ENCODE measurements around the gene PGM1. TPM values are rescaled to one million over a fixed set of nuclear protein-coding genes. Genes with fewer than 3 reads are reported as not detected.

Gene PGM1
- total and polyA plus RNA-seq, 9 of the 15 experiments (the other 6 are each of a cell fraction or from before 2014, with no cell fraction given) = 0.03 to 0.31 (median 0.09) TPM; not detected in 5

- TF ChIP-seq ZNF592 (IDR thresholded peaks at IDR 0.05) (no peak), CEBPG (CRISPR knock-in tag; IDR thresholded peaks at IDR 0.05) (peak; percentile 71; the same call in 1 of the 2 replicates), CEBPG (tag; conservative IDR thresholded peaks at IDR 0.05 in 1 of 2, IDR thresholded peaks at IDR 0.05 in 1 of 2) (peak; percentile 27 to 66; a peak in 3 of 4 replicates), ZBED1 (IDR thresholded peaks at IDR 0.05) (no peak), JUN (IDR thresholded peaks at IDR 0.05; ENCODE audit: borderline replicate concordance, low read depth, low read length) (no peak), JUN (CRISPR knock-in tag; IDR thresholded peaks at IDR 0.05; ENCODE audit: borderline replicate concordance) (no peak), EP300 (IDR thresholded peaks at IDR 0.05; ENCODE audit: low read length) (peak; percentile 65), ZNF431 (CRISPR knock-in tag; IDR thresholded peaks at IDR 0.05) (no peak), POLR2H (tag; IDR thresholded peaks at IDR 0.05; ENCODE audit: low read depth) (0 out of 2 replicates have a peak, but pooled peaks have one; percentile 41), DEAF1 (CRISPR knock-in tag; IDR thresholded peaks at IDR 0.05) (0 out of 2 replicates have a peak, but pooled peaks have one; percentile 22), TAL1 (IDR thresholded peaks at IDR 0.05) (0 out of 2 replicates have a peak, but pooled peaks have one; percentile 10), GTF3C2 (IDR thresholded peaks at IDR 0.05; ENCODE audit: borderline replicate concordance, extremely low read depth, insufficient read length) (no peak), CTBP1 (IDR thresholded peaks at IDR 0.05; ENCODE audit: borderline replicate concordance) (peak; percentile 31; the same call in 1 of the 2 replicates)
These were observed 98.7 kb downstream of the PGM1 start (continued) for GRCh38 chr1:63691701-63692425.

Measured in K562 (cell line).